ENCODE results near the gene TMEM145. TPM values are rescaled to one million over a fixed set of nuclear protein-coding genes. Genes with fewer than 3 reads are reported as not detected.

Gene TMEM145
- total RNA-seq, 1 donor from 2014 or later, result 18.4 TPM

DNA sequence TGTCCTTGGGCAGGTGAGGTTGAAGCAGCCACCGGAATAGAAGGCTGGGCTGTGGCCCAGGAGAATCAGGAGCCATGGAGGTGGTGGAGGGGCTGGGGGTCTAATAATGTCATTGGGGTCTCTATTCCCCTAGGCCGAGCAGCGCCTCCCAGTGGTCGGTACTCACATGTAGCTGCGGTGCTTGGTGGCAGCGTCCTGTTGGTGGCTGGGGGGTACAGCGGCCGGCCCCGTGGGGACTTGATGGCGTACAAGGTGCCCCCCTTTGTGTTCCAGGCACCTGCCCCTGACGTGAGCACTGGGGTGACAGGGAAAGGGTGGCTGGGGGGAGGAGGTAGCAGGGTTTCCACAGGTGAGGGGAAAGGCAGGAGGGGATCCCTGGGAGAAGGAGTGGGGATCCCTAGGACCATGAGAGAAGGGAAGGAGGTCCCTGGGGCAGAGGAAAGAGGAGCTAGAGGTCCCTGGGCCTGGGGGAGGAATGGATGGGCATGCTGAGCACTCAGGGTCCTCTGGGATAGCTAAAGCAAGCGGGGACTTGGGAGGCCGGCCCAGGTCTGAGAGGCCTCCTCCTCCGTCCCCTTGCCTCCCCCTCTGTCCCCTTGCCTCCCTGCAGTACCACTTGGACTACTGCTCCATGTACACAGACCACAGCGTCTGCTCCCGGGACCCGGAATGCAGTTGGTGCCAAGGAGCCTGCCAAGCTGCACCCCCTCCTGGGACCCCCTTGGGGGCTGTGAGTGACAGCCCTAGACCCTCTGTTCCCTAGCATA, 30.4 kb downstream of the TMEM145 start:
- no peak for DNase-seq (ENCODE audit: low read depth, low spot score)
- no peak overlapping the region for H3K27ac Mint-ChIP-seq (ENCODE audit: unreplicated experiment)
- peaks cover 5% of the 10 kb centered on the region for H3K36me3 Mint-ChIP-seq (ENCODE audit: low read depth)
- TF ChIP-seq, protein P1, sequence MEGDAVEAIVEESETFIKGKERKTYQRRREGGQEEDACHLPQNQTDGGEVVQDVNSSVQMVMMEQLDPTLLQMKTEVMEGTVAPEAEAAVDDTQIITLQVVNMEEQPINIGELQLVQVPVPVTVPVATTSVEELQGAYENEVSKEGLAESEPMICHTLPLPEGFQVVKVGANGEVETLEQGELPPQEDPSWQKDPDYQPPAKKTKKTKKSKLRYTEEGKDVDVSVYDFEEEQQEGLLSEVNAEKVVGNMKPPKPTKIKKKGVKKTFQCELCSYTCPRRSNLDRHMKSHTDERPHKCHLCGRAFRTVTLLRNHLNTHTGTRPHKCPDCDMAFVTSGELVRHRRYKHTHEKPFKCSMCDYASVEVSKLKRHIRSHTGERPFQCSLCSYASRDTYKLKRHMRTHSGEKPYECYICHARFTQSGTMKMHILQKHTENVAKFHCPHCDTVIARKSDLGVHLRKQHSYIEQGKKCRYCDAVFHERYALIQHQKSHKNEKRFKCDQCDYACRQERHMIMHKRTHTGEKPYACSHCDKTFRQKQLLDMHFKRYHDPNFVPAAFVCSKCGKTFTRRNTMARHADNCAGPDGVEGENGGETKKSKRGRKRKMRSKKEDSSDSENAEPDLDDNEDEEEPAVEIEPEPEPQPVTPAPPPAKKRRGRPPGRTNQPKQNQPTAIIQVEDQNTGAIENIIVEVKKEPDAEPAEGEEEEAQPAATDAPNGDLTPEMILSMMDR (conservative IDR thresholded peaks at IDR 0.05), result peak; percentile 35
- H3K27me3 Mint-ChIP-seq (ENCODE audit: low read depth), result no peaks in the 10 kb centered on the region
- no peaks in the 10 kb centered on the region for H3K4me1 Mint-ChIP-seq
- no peaks in the 10 kb centered on the region for H3K9me3 Mint-ChIP-seq
- H3K4me3 Mint-ChIP-seq, result no peak overlapping the region

DNA sequence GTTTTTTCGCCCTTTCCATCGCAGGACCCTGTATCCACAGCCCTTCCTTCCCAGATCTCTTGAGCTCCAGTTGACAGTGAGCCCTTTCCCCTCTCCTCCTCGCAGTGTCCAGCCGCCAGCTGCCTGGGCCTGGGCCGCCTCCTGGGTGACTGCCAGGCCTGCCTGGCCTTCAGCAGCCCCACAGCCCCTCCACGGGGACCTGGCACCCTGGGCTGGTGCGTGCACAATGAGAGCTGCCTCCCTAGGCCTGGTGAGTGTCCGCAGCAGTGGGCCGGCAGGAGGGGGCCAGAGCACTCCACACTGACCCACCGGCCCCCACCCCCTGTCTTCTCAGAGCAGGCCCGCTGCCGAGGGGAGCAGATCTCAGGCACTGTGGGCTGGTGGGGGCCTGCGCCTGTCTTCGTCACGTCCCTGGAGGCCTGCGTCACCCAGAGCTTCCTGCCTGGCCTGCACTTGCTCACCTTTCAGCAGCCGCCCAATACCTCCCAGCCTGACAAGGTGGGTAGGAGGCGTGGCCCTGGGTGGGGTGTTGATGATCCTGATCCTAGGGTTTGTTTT, 31.3 kb downstream of the TMEM145 start:
- Mint-ChIP-seq H3K27ac (ENCODE audit: unreplicated experiment) (no peak overlapping the region), H3K27me3 (ENCODE audit: low read depth) (no peaks in the 10 kb centered on the region), H3K4me1 (no peaks in the 10 kb centered on the region), H3K4me3 (no peak overlapping the region), H3K9me3 (no peaks in the 10 kb centered on the region), H3K36me3 (ENCODE audit: low read depth) (peaks cover 7% of the 10 kb centered on the region)
- TF ChIP-seq, protein P1 (conservative IDR thresholded peaks at IDR 0.05), result no peak
- DNase-seq (ENCODE audit: low read depth, low spot score), result no peak

DNA sequence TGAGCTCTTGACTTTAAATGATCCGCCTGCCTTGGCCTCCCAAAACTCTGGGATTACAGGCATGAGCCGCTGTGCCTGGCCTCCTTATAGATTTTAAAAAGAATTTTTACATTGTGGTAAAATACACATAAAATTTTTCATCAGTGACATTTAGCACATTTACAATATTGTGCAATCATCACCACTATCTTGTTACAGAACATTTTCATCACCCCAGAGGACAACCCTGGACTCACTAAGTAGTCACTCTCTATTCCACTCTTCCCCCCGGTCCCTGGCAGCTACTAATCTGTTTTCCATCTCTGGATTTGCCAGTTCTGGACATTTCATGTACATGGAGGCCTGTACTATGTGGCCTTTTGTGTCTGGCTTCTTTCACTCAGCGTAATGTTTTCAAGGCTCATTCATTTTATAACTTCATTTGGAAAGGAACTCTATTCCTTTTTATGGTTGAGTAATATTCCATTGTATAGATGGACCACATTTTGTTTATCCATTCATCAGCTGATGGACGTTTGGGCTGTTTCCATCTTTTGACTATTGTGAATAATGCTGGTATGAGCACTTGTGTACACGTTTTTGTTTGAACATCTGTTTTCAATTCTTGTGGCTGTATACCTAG, 32.2 kb downstream of the TMEM145 start:
- peaks cover 7% of the 10 kb centered on the region for H3K36me3 Mint-ChIP-seq (ENCODE audit: low read depth)
- H3K27ac Mint-ChIP-seq (ENCODE audit: unreplicated experiment), result no peak overlapping the region
- no peak for DNase-seq (ENCODE audit: low read depth, low spot score)
- H3K27me3 Mint-ChIP-seq (ENCODE audit: low read depth), result no peaks in the 10 kb centered on the region
- H3K9me3 Mint-ChIP-seq, result no peaks in the 10 kb centered on the region
- H3K4me1 Mint-ChIP-seq, result peaks cover 4% of the 10 kb centered on the region
- no peak overlapping the region for H3K4me3 Mint-ChIP-seq
- TF ChIP-seq, protein P1 (conservative IDR thresholded peaks at IDR 0.05), result no peak

DNA sequence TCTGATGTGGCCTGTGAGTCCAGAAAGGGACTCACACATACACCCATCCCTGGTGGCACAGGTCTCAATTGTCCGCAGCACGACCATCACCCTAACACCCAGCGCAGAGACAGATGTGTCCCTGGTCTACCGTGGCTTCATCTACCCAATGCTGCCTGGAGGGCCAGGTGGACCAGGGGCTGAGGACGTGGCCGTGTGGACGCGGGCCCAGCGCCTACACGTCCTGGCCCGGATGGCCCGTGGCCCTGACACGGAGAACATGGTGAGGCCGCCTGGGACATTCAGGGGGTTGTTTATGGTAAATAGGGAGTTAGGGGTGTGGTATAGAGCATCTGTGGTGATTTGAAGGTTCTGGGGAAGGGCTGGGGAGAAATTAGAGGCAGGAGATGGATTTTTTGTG, 35.1 kb downstream of the TMEM145 start:
- no peaks in the 10 kb centered on the region for H3K27me3 Mint-ChIP-seq (ENCODE audit: low read depth)
- H3K4me1 Mint-ChIP-seq, result peaks cover 15% of the 10 kb centered on the region
- H3K4me3 Mint-ChIP-seq, result no peak overlapping the region
- H3K9me3 Mint-ChIP-seq, result no peaks in the 10 kb centered on the region
- DNase-seq (ENCODE audit: low read depth, low spot score), result no peak
- peaks cover 7% of the 10 kb centered on the region for H3K36me3 Mint-ChIP-seq (ENCODE audit: low read depth)
- H3K27ac Mint-ChIP-seq (ENCODE audit: unreplicated experiment), result no peak overlapping the region
- TF ChIP-seq, protein P1 (conservative IDR thresholded peaks at IDR 0.05), result no peak

DNA sequence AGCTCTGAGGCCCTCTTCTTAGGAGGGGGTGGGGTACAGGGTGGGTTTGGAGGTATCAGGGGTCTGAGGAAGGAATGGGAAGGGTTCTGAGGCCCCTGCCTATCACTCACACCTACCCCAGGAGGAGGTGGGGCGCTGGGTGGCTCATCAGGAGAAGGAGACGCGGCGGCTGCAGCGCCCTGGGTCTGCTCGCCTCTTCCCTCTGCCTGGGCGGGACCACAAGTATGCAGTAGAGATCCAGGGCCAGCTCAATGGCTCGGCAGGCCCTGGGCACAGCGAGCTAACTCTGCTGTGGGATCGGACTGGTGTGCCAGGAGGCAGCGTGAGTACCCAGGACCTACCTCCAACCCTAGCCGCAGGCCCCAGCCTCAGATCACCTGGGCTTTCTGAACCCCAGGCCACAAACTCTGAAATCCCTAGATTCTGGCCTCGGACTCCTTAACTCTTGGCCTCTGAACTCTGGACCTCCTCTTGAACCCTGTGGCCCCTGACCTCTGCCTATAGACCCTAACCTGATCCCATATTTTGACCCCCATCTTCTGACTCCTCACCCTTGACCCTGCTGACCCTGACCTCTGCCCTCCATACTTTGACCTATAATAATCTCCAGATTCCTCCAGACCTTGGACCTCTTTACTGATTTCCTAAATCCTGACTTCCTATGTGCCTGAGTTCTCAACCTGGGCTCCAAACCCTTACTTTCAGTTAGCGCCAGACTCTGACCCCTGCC, 36.4 kb downstream of the TMEM145 start:
- Mint-ChIP-seq H3K4me3 (no peak overlapping the region), H3K27me3 (ENCODE audit: low read depth) (no peaks in the 10 kb centered on the region), H3K9me3 (no peaks in the 10 kb centered on the region), H3K36me3 (ENCODE audit: low read depth) (peaks cover 11% of the 10 kb centered on the region), H3K4me1 (peaks cover 20% of the 10 kb centered on the region), H3K27ac (ENCODE audit: unreplicated experiment) (peak overlapping the region; percentile 84)
- TF ChIP-seq, protein P1 (conservative IDR thresholded peaks at IDR 0.05), result no peak
- no peak for DNase-seq (ENCODE audit: low read depth, low spot score)

All from neural crest cell (in vitro differentiated cells).